SK-N-SH (cell line): Measurements from ENCODE around the gene C15orf39. TPM values are rescaled to one million over a fixed set of nuclear protein-coding genes. Genes with fewer than 3 reads are reported as not detected.
"Not testable (repeated sequence)": the region's sequence is repeated elsewhere in the genome, so short reads cannot be mapped to it uniquely, and the experiment has no call there.

Experiments
- CTCF ChIA-PET: fragments of 300-600, 350-600 bp; formaldehyde crosslinking; extraction: SDS; loops from one replicate; lab custom pipeline; 2021; lab: Yijun Ruan, JAX
- POLR2A ChIA-PET: fragments of 350-600 bp; sonication (Branson Sonifier 250); formaldehyde crosslinking; extraction: SDS; loops from one replicate; lab custom pipeline; 2020; ENCODE audit warnings: antibody characterized with exemption, inconsistent platforms; lab: Yijun Ruan, JAX
- DNase-seq: peaks from one replicate; pipeline ENCODE4 v3.0.0; 2012
- H2AFZ ChIP-seq: fragments of 200-600 bp; sonication (generic); 2 replicates; pipeline ENCODE4 v1.8.1; 2016; ENCODE audit warnings: antibody characterized with exemption, mild to moderate bottlenecking, low read depth
- H3F3A ChIP-seq: fragments of 200-600 bp; sonication (generic); replicated peaks from 2 replicates; pipeline ENCODE3; 2016; ENCODE audit warnings: antibody characterized with exemption, mild to moderate bottlenecking; ENCODE audit not compliant: insufficient read depth
- H3K27ac ChIP-seq, 2 experiments: fragments of 200-500 bp in 1 of 2; fragments of 200-600 bp in 1 of 2; sonication (Bioruptor generic) in 1 of 2; sonication (generic), shearing (Covaris generic) in 1 of 2; 2 replicates each; pipeline versions ENCODE4 v1.5.1 to v1.6.1; 2014 to 2016; ENCODE audit warnings: low read depth in 2 of 2, inconsistent platforms in 1 of 2, low read length in 1 of 2, mild to moderate bottlenecking in 1 of 2, mixed read lengths in 1 of 2
- H3K27me3 ChIP-seq: fragments of 200-600 bp; sonication (generic), shearing (Covaris generic); 2 replicates; pipeline ENCODE4 v1.6.1; 2016; ENCODE audit warnings: mixed run types; ENCODE audit not compliant: insufficient read depth
- H3K36me3 ChIP-seq, 2 experiments: fragments of 200-500 bp in 1 of 2; fragments of 200-600 bp in 1 of 2; sonication (Bioruptor generic) in 1 of 2; sonication (generic) in 1 of 2; replicated peaks in 1 of 2; 2 replicates each; pipeline versions ENCODE3 to v1.5.1; 2014 to 2016; ENCODE audit warnings: low read length in 1 of 2, mild to moderate bottlenecking in 1 of 2; ENCODE audit not compliant: insufficient read depth in 2 of 2, control insufficient read depth in 1 of 2
- H3K4me1 ChIP-seq, 2 experiments: fragments of 200-500 bp in 1 of 2; fragments of 200-600 bp in 1 of 2; sonication (Bioruptor generic) in 1 of 2; sonication (generic), shearing (Covaris generic) in 1 of 2; 2 replicates each; pipeline versions ENCODE4 v1.5.1 to v1.6.1; 2014 to 2016; ENCODE audit warnings: low read depth in 1 of 2, low read length in 1 of 2, mixed run types in 1 of 2; ENCODE audit not compliant: insufficient read depth in 2 of 2, control insufficient read depth in 1 of 2
- H3K4me2 ChIP-seq: fragments of 200-600 bp; sonication (generic), shearing (Covaris generic); 2 replicates; pipeline ENCODE4 v1.6.1; 2017; ENCODE audit warnings: mixed run types
- H3K4me3 ChIP-seq, 2 experiments: fragments of 200-500 bp in 1 of 2; fragments of 200-600 bp in 1 of 2; sonication (Bioruptor generic) in 1 of 2; sonication (generic), shearing (Covaris generic) in 1 of 2; 2 replicates each; pipeline versions ENCODE4 v1.5.1 to v1.8.1; 2014 to 2016; ENCODE audit warnings: low read depth in 2 of 2, inconsistent platforms in 1 of 2, low read length in 1 of 2, mild to moderate bottlenecking in 1 of 2, mixed read lengths in 1 of 2, moderate library complexity in 1 of 2
- H3K79me2 ChIP-seq: fragments of 200-600 bp; sonication (generic); 2 replicates; pipeline ENCODE4 v1.8.1; 2017; ENCODE audit warnings: mild to moderate bottlenecking; ENCODE audit not compliant: insufficient read depth
- H3K9ac ChIP-seq: fragments of 200-600 bp; sonication (generic); 2 replicates; pipeline ENCODE4 v1.6.1; 2017; ENCODE audit warnings: mixed run types
- H3K9me2 ChIP-seq: fragments of 200-600 bp; sonication (generic); 2 replicates; pipeline ENCODE4 v1.6.1; 2017; ENCODE audit warnings: mixed run types
- H3K9me3 ChIP-seq: fragments of 200-600 bp; sonication (generic); 2 replicates; pipeline ENCODE4 v1.6.1; 2017; ENCODE audit warnings: mixed run types, mild to moderate bottlenecking, moderate library complexity
- H4K20me1 ChIP-seq: fragments of 200-600 bp; sonication (generic); 2 replicates; pipeline ENCODE4 v1.6.1; 2017; ENCODE audit warnings: mild to moderate bottlenecking, mixed run types; ENCODE audit not compliant: insufficient read depth
- FOXM1 ChIP-seq: IDR thresholded peaks from 2 replicates; pipeline ENCODE4 v1.4.0; 2012; ENCODE audit warnings: low read depth, mild to moderate bottlenecking
- JUND ChIP-seq: IDR thresholded peaks from 2 replicates; pipeline ENCODE4 v1.4.0; 2012
- MEF2A ChIP-seq: IDR thresholded peaks from 2 replicates; pipeline ENCODE4 v1.4.0; 2012; ENCODE audit warnings: low read depth, borderline replicate concordance
- MXI1 ChIP-seq: IDR thresholded peaks from 2 replicates; pipeline ENCODE4 v1.6.1; 2012; ENCODE audit warnings: mild to moderate bottlenecking, low read depth, low read length, improper control_type of control experiment
- NFIC ChIP-seq: IDR thresholded peaks from 2 replicates; pipeline ENCODE4 v1.4.0; 2012; ENCODE audit warnings: borderline replicate concordance
- NRF1 ChIP-seq: IDR thresholded peaks from 2 replicates; pipeline ENCODE4 v1.6.1; 2012; ENCODE audit warnings: low read depth, mild to moderate bottlenecking, low read length
- RAD21 ChIP-seq: IDR thresholded peaks from 2 replicates; pipeline ENCODE4 v1.6.1; 2012; ENCODE audit warnings: mild to moderate bottlenecking, low read length
- RXRA ChIP-seq: IDR thresholded peaks from 2 replicates; pipeline ENCODE4 v1.4.0; 2012; ENCODE audit warnings: low read depth, mild to moderate bottlenecking, borderline replicate concordance
- TCF12 ChIP-seq: IDR thresholded peaks from 2 replicates; pipeline ENCODE4 v1.4.0; 2012
- TEAD4 ChIP-seq: IDR thresholded peaks from 2 replicates; pipeline ENCODE4 v1.4.0; 2012; ENCODE audit warnings: mild to moderate bottlenecking, borderline replicate concordance; ENCODE audit not compliant: insufficient read depth
- USF1 ChIP-seq: IDR thresholded peaks from 2 replicates; pipeline ENCODE4 v1.4.0; 2012; ENCODE audit warnings: low read depth, borderline replicate concordance
- YY1 ChIP-seq: IDR thresholded peaks from 2 replicates; pipeline ENCODE4 v1.4.0; 2012; ENCODE audit warnings: low read depth, mild to moderate bottlenecking
- WGBS: methylation state at CpG from one replicate; pipeline ENCODE4 v1.1.6; 2017; ENCODE audit warnings: low lambda C conversion rate; 5-methylcytosine and 5-hydroxymethylcytosine counted together
- polyA plus RNA-seq, 3 experiments: library from polyadenylated mRNA; depleted of rRNA; stranded (reverse); fragments of >200 nt; gene quantifications; 2 replicates each; pipeline ENCODE4 v1.2.3, GENCODE V29; 2012
- TF ChIP-seq, protein P1 (sequence below): IDR thresholded peaks from 2 replicates; pipeline ENCODE4; 2012

C15orf39 gene
- polyA plus RNA-seq, 1 of the 3 experiments (the other 2 are of a cell fraction): 2.5 TPM

- no peak overlapping the region for H2AFZ ChIP-seq
- H3K9ac ChIP-seq: no peak overlapping the region
- no peaks in the 10 kb centered on the region for H3K9me3 ChIP-seq
- no peaks in the 10 kb centered on the region for H3K79me2 ChIP-seq
- H3F3A ChIP-seq: no peaks in the 10 kb centered on the region
- H3K27me3 ChIP-seq: peaks cover 27% of the 10 kb centered on the region; the same call in 1 of the 2 replicates
- no peak for DNase-seq
- CTCF ChIA-PET: no interaction called here
- no peak overlapping the region for H3K27ac ChIP-seq
- no peaks in the 10 kb centered on the region for H4K20me1 ChIP-seq
- H3K4me2 ChIP-seq: no peak overlapping the region
- no peaks in the 10 kb centered on the region for H3K4me1 ChIP-seq
- WGBS: 57% methylated on average over 4 of the region's 4 CpGs
- POLR2A ChIA-PET: no interaction called here
- H3K4me3 ChIP-seq: no peak overlapping the region
- H3K36me3 ChIP-seq: no peaks in the 10 kb centered on the region
- no peaks in the 10 kb centered on the region for H3K9me2 ChIP-seq
- TF ChIP-seq MXI1 (no peak), MEF2A (no peak), NFIC (no peak), RXRA (no peak), RAD21 (no peak), TCF12 (no peak), YY1 (no peak), JUND (no peak), FOXM1 (no peak), TEAD4 (no peak), NRF1 (no peak), USF1 (no peak)
- TF ChIP-seq, protein P1, sequence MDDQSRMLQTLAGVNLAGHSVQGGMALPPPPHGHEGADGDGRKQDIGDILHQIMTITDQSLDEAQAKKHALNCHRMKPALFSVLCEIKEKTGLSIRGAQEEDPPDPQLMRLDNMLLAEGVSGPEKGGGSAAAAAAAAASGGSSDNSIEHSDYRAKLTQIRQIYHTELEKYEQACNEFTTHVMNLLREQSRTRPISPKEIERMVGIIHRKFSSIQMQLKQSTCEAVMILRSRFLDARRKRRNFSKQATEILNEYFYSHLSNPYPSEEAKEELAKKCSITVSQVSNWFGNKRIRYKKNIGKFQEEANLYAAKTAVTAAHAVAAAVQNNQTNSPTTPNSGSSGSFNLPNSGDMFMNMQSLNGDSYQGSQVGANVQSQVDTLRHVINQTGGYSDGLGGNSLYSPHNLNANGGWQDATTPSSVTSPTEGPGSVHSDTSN: no peak
These were observed 48.0 kb downstream of the C15orf39 start for GRCh38 chr15:75249726-75250125.

GRCh38 chr15:75251343-75251742 is 49.7 kb downstream of the C15orf39 start:
- H3K9ac ChIP-seq, H3K4me3 ChIP-seq, POLR2A ChIA-PET, H3F3A ChIP-seq, H3K9me3 ChIP-seq, H3K4me1 ChIP-seq, H3K9me2 ChIP-seq, DNase-seq, CTCF ChIA-PET, H2AFZ ChIP-seq, H3K4me2 ChIP-seq, H3K27ac ChIP-seq, H3K79me2 ChIP-seq, H4K20me1 ChIP-seq, H3K36me3 ChIP-seq: not testable (repeated sequence)
- WGBS: 73% methylated on average over 4 of the region's 4 CpGs
- peaks cover 27% of the 10 kb centered on the region; the same call in 1 of the 2 replicates for H3K27me3 ChIP-seq

DNA sequence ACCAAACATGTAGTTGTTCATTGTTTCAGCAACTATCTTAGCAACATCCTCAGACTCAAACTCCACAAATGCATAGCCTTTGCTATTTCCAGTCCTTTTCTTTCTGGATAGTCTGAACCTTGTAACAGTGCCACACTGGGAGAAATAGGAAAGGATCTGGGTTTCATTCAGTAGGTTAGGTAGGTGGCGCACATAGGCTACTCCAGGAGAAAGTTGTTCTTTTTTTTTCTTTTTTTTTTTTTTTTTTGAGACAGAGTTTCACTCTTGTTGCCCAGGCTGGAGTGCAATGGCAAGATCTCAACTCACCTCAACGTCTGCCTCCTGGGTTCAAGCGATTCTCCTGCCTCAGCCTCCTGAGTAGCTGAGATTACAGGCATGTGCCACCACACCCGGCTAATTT is 50.6 kb downstream of the C15orf39 start:
- H3K9me2 ChIP-seq, H3K36me3 ChIP-seq, CTCF ChIA-PET, H3K79me2 ChIP-seq, DNase-seq, H3K4me3 ChIP-seq, H3K27ac ChIP-seq, H3F3A ChIP-seq, H2AFZ ChIP-seq, H3K4me2 ChIP-seq, H4K20me1 ChIP-seq, H3K9ac ChIP-seq, H3K4me1 ChIP-seq, H3K9me3 ChIP-seq, POLR2A ChIA-PET: not testable (repeated sequence)
- peaks cover 26% of the 10 kb centered on the region; the same call in 1 of the 2 replicates for H3K27me3 ChIP-seq
- 43% methylated on average over 4 of the region's 4 CpGs for WGBS

DNA sequence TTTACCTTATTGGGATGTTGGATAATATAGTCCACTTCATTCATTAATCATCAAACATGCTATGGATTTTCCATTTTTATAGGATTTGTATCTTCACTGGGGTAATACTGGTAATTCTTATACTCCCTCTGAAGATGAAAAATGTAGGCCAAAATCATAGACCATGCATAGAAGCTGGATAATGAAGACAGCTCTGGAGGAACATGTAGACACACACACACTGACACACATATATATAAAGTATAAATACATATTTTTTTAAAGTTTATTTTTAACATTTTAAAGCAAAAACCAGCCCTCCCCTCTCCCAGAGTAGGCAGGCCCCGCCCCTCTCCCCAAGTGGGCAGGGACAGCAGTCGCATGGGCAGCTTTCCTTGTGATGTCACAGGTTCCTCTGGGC is 56.4 kb downstream of the C15orf39 start, which contains the start of gene GOLGA6C:
Gene GOLGA6C (plus strand): TSS at position 301 of the 400 bp plus-strand sequence. CDS start 265 bp downstream, outside the sequence.
- H3K9ac ChIP-seq, H3K27ac ChIP-seq, H3K4me1 ChIP-seq, H2AFZ ChIP-seq, H3K36me3 ChIP-seq, DNase-seq, H3K9me3 ChIP-seq, POLR2A ChIA-PET, H4K20me1 ChIP-seq, H3K4me3 ChIP-seq, H3K9me2 ChIP-seq, H3K79me2 ChIP-seq, H3F3A ChIP-seq, H3K27me3 ChIP-seq, CTCF ChIA-PET, H3K4me2 ChIP-seq: not testable (repeated sequence)
- no CpG with 5 or more reads among the region's 2 CpGs for WGBS
